NCI-H2081 (cell line): ENCODE data around the gene NDRG4.

Experiments
- DNase-seq, 2 experiments: peaks; one replicate each; lab custom pipeline; 2025; lab: John Stamatoyannopoulos, UW

The NDRG4 gene

GRCh38 chr16:58537124-58537906 lies 37.4 kb downstream of the NDRG4 start:
- DNase-seq: no peak

- no peak for DNase-seq
Observed at GRCh38 chr16:58541711-58542110, 41.8 kb downstream of the NDRG4 start.

GRCh38 chr16:58542291-58542690 lies 42.3 kb downstream of the NDRG4 start:
- no peak for DNase-seq

GRCh38 chr16:58543685-58544084 lies 43.7 kb downstream of the NDRG4 start:
- no peak for DNase-seq

- no peak for DNase-seq
Observed at GRCh38 chr16:58548378-58548777, 48.4 kb downstream of the NDRG4 start.

GRCh38 chr16:58551496-58551895 lies 51.6 kb downstream of the NDRG4 start:
- no peak for DNase-seq

GRCh38 chr16:58556678-58557077 lies 56.7 kb downstream of the NDRG4 start:
- no peak for DNase-seq
